IMR-90 (cell line): ENCODE data around the gene CCND3. TPM values are rescaled to one million over a fixed set of nuclear protein-coding genes. Genes with fewer than 3 reads are reported as not detected.

Experiments
- ATAC-seq: fragments of 200-7000 bp; cut with Tn5 transposase; 2 replicates; pipeline ENCODE4 v1.9.1; 2020; ENCODE audit warnings: low read depth, mild to moderate bottlenecking, moderate library complexity
- BruUV-seq: library from RNA; stranded (reverse); fragments of 400-500 nt; replicated peaks from 2 replicates; lab custom pipeline; 2021; lab: Mats Ljungman, UMichigan
- CTCF ChIA-PET: fragments of 300-600 bp; formaldehyde crosslinking; extraction: SDS; loops from one replicate; lab custom pipeline; 2021; ENCODE audit warnings: antibody characterized with exemption; lab: Yijun Ruan, JAX
- POLR2A ChIA-PET: fragments of 300-600 bp; sonication (Branson Sonifier 250); formaldehyde crosslinking; loops from one replicate; lab custom pipeline; 2022; ENCODE audit warnings: antibody characterized with exemption; ENCODE audit not compliant: unreplicated experiment; lab: Charles Lee
- DNase-seq: peaks from one replicate; pipeline ENCODE4 v3.0.0; 2013
- H2AFZ ChIP-seq: replicated peaks from 2 replicates; pipeline ENCODE3; 2013; ENCODE audit warnings: low read length, mild to moderate bottlenecking; ENCODE audit not compliant: poor library complexity
- H2AK5ac ChIP-seq: 2 replicates; pipeline ENCODE4 v1.6.1; 2013; ENCODE audit warnings: low read depth, low read length, inconsistent platforms
- H2AK9ac ChIP-seq: replicated peaks from 2 replicates; pipeline ENCODE3; 2013; ENCODE audit warnings: mild to moderate bottlenecking, low read depth, low read length, moderate library complexity; ENCODE audit not compliant: poor library complexity
- H2BK120ac ChIP-seq: 2 replicates; pipeline ENCODE4 v1.6.1; 2013; ENCODE audit warnings: low read depth, low read length, inconsistent platforms
- H2BK15ac ChIP-seq: 3 replicates; pipeline ENCODE4 v1.6.1; 2013; ENCODE audit warnings: low read depth, low read length, inconsistent platforms
- H2BK20ac ChIP-seq: 2 replicates; pipeline ENCODE4 v1.6.1; 2013; ENCODE audit warnings: low read depth, mild to moderate bottlenecking, inconsistent platforms, low read length, moderate library complexity
- H2BK5ac ChIP-seq: 2 replicates; pipeline ENCODE4 v1.6.1; 2013; ENCODE audit warnings: mild to moderate bottlenecking, low read depth, low read length, inconsistent platforms; ENCODE audit not compliant: poor library complexity, severe bottlenecking
- H3K14ac ChIP-seq: replicated peaks from 2 replicates; pipeline ENCODE4 v1.6.1; 2013; ENCODE audit warnings: low read depth, low read length, inconsistent platforms
- H3K18ac ChIP-seq: 2 replicates; pipeline ENCODE4 v1.6.1; 2013; ENCODE audit warnings: low read depth, low read length, control low read depth
- H3K23ac ChIP-seq: 2 replicates; pipeline ENCODE4 v1.6.1; 2013; ENCODE audit warnings: low read depth, low read length, inconsistent platforms
- H3K27ac ChIP-seq: 2 replicates; pipeline ENCODE4 v1.5.1; 2013; ENCODE audit warnings: mild to moderate bottlenecking, control low read depth, low read length; ENCODE audit not compliant: insufficient read depth
- H3K27me3 ChIP-seq: 2 replicates; pipeline ENCODE4 v1.6.1; 2013; ENCODE audit warnings: low read length; ENCODE audit not compliant: control insufficient read depth, insufficient read depth
- H3K36me3 ChIP-seq: 2 replicates; pipeline ENCODE4 v1.6.1; 2013; ENCODE audit warnings: low read length, mixed read lengths; ENCODE audit not compliant: control insufficient read depth, insufficient read depth
- H3K4ac ChIP-seq: 2 replicates; pipeline ENCODE4 v1.6.1; 2013; ENCODE audit warnings: low read depth, low read length, inconsistent platforms
- H3K4me1 ChIP-seq: 2 replicates; pipeline ENCODE4 v1.6.1; 2013; ENCODE audit warnings: low read length, mixed read lengths; ENCODE audit not compliant: control insufficient read depth, insufficient read depth
- H3K4me2 ChIP-seq: 2 replicates; pipeline ENCODE4 v1.6.1; 2013; ENCODE audit warnings: low read depth, mild to moderate bottlenecking, control low read depth, low read length, moderate library complexity
- H3K4me3 ChIP-seq: 2 replicates; pipeline ENCODE4 v1.5.1; 2013; ENCODE audit warnings: low read depth, mild to moderate bottlenecking, control low read depth, low read length, moderate library complexity; ENCODE audit not compliant: insufficient read depth
- H3K56ac ChIP-seq: 2 replicates; pipeline ENCODE4 v1.6.1; 2013; ENCODE audit warnings: low read length, inconsistent platforms; ENCODE audit not compliant: insufficient read depth; ENCODE audit errors: extremely low read depth
- H3K79me1 ChIP-seq, 2 experiments: 2 replicates each; pipeline ENCODE4 v1.6.1; 2013; ENCODE audit warnings: low read length in 2 of 2, inconsistent platforms in 1 of 2, low read depth in 1 of 2
- H3K9ac ChIP-seq: 2 replicates; pipeline ENCODE4 v1.6.1; 2013; ENCODE audit warnings: low read depth, low read length, control low read depth
- H3K9me1 ChIP-seq: 2 replicates; pipeline ENCODE4 v1.6.1; 2013; ENCODE audit warnings: low read length, inconsistent platforms; ENCODE audit not compliant: insufficient read depth
- H3K9me3 ChIP-seq: 2 replicates; pipeline ENCODE4 v1.6.1; 2013; ENCODE audit warnings: low read length; ENCODE audit not compliant: control insufficient read depth, insufficient read depth
- H4K20me1 ChIP-seq: 2 replicates; pipeline ENCODE4 v1.6.1; 2013; ENCODE audit warnings: low read length, inconsistent platforms; ENCODE audit not compliant: insufficient read depth
- H4K5ac ChIP-seq: 2 replicates; pipeline ENCODE4 v1.6.1; 2013; ENCODE audit warnings: mild to moderate bottlenecking, low read depth, low read length, control low read depth
- H4K8ac ChIP-seq, 2 experiments: 2 replicates each; pipeline ENCODE4 v1.6.1; 2013; ENCODE audit warnings: low read depth in 2 of 2, low read length in 2 of 2, control low read depth in 1 of 2, inconsistent platforms in 1 of 2
- H4K91ac ChIP-seq: 2 replicates; pipeline ENCODE4 v1.6.1; 2013; ENCODE audit warnings: low read depth, low read length, inconsistent platforms; ENCODE audit not compliant: insufficient read depth
- MXI1 ChIP-seq: IDR thresholded peaks from 2 replicates; pipeline ENCODE4 v1.6.1; 2012; ENCODE audit warnings: low read depth, mild to moderate bottlenecking, low read length, moderate library complexity, borderline replicate concordance
- WGBS, 2 experiments: methylation state at CpG; one replicate each; pipeline versions ENCODE4 v1.1.5 to v1.1.7; 2013; ENCODE audit warnings: missing lambda C conversion rate in 2 of 2; ENCODE audit not compliant: insufficient read length in 1 of 2; ENCODE audit errors: extremely low coverage in 2 of 2; 5-methylcytosine and 5-hydroxymethylcytosine counted together
- dilution Hi-C: fragments of 300-500 bp; cut with HindIII; formaldehyde crosslinking; loops from one replicate; pipeline ENCODE4 v1.14.3; 2018; ENCODE audit warnings: low sequenced_read_pairs; ENCODE audit not compliant: unreplicated experiment
- in situ Hi-C: fragments of 300-500 bp; cut with MboI; formaldehyde crosslinking; loops from 3 replicates; pipeline ENCODE4 v1.14.3; 2019; ENCODE audit warnings: low sequenced_read_pairs, inconsistent platforms, mixed read lengths
- intact Hi-C: fragments of 100-400 bp; cut with micrococcal nuclease; formaldehyde crosslinking; loops from 2 replicates; pipeline ENCODE4 v1.10.0; 2022
- polyA plus RNA-seq, 3 experiments: library from polyadenylated mRNA; depleted of rRNA; stranded (reverse); fragments of >200 nt; gene quantifications; 2 replicates each; pipeline ENCODE4 v1.2.3, GENCODE V29; 2012; ENCODE audit warnings: low replicate concordance in 1 of 3
- total RNA-seq: library from RNA; depleted of rRNA; stranded (reverse); fragments of >200 nt; gene quantifications from 2 replicates; pipeline ENCODE4 v1.2.3, GENCODE V29; 2012

The CCND3 gene
- total and polyA plus RNA-seq, 2 of the 4 experiments (the other 2 are of a cell fraction) = 19.2 to 61.9 TPM

DNA sequence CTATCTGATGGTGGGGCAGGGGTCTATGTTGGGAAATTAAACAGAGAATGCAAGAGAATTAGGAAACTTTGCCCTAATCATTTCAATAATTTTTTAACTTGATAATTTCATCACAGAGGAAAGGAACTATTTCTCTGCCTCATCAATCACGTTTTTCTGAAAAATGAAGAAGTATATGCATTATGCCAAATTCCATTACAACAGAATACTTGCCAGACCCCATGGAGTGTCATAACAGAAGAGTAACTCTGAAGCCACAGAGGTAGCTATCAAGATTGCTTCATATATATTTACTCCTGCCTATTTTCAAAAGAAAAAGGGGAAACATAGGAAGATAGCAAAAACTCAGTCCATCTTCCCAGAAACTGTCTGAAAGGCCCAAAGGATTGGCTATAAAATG, 40.7 kb downstream of the CCND3 start:
- Histone ChIP-seq H2AFZ (no peak overlapping the region), H3K79me1 (peaks cover 4 to 19% of the 10 kb centered on the region in 2 experiments; a peak in 3 of 4 replicates), H4K91ac (no peak overlapping the region), H2BK120ac (no peak overlapping the region), H2BK20ac (no peak overlapping the region), H3K9me1 (no peaks in the 10 kb centered on the region; the same call in 1 of the 2 replicates), H3K9ac (no peak overlapping the region), H3K14ac (no peak overlapping the region), H3K4me1 (no peaks in the 10 kb centered on the region), H4K20me1 (no peaks in the 10 kb centered on the region; the same call in 1 of the 2 replicates), H2BK5ac (no peak overlapping the region), H3K4me3 (no peak overlapping the region), H3K36me3 (peaks cover 21% of the 10 kb centered on the region), H3K27me3 (no peaks in the 10 kb centered on the region), H3K4ac (no peak overlapping the region), H2BK15ac (no peak overlapping the region), H2AK5ac (no peak overlapping the region), H2AK9ac (no peak overlapping the region), H3K4me2 (no peak overlapping the region), H4K5ac (no peak overlapping the region), H3K18ac (no peak overlapping the region), H3K27ac (no peak overlapping the region), H3K9me3 (no peaks in the 10 kb centered on the region), H3K56ac (no peak overlapping the region), H3K23ac (no peak overlapping the region), H4K8ac (no peak overlapping the region)
- no CpG with 5 or more reads among the region's 1 CpG for WGBS, 2 experiments
- DNase-seq = no peak
- intact Hi-C loops (no loop called here), in situ Hi-C loops (no loop called here), dilution Hi-C loops (no loop called here)
- TF ChIP-seq MXI1 = no peak
- BruUV-seq = no TSS peak
- ChIA-PET POLR2A (no interaction called here), CTCF (no interaction called here)
- ATAC-seq = no peak
